ENCODE results near the gene HS6ST3.

- TF ChIP-seq POLR2A (IDR thresholded peaks at IDR 0.05; ENCODE audit: low read depth, low read length) (no peak), TAF1 (IDR thresholded peaks at IDR 0.05; ENCODE audit: borderline replicate concordance, low read depth, low read length) (no peak)
Measured at GRCh38 chr13:96779691-96780090, 689.8 kb downstream of the HS6ST3 start.

All from GM12892 (cell line).